Activated CD8-positive, alpha-beta T cell treated with anti-CD3 and anti-CD28 coated beads for 36 hours (primary cell): ENCODE results near the gene ZNF10. TPM values are rescaled to one million over a fixed set of nuclear protein-coding genes. Genes with fewer than 3 reads are reported as not detected.

ENCODE experiments used
- ATAC-seq: fragments of 200-7000 bp; cut with Tn5 transposase; one replicate; pipeline ENCODE4 v1.10.0; 2021; ENCODE audit warnings: mild to moderate bottlenecking, moderate library complexity
- CTCF ChIA-PET: fragments of 350-600 bp; sonication (Branson Sonifier 250); formaldehyde crosslinking; loops from one replicate; lab custom pipeline; 2021; ENCODE audit warnings: antibody characterized with exemption; lab: Charles Lee
- POLR2A ChIA-PET: fragments of 350-600 bp; sonication (Branson Sonifier 250); formaldehyde crosslinking; loops from one replicate; lab custom pipeline; 2021; ENCODE audit warnings: antibody characterized with exemption; lab: Charles Lee
- DNase-seq: peaks from one replicate; pipeline ENCODE4 v3.0.0-alpha.2; 2020
- H3K27ac Mint-ChIP-seq: one replicate; pipeline ENCODE4 v1.8.0; 2021; ENCODE audit warnings: mild to moderate bottlenecking, mixed read lengths
- H3K27me3 Mint-ChIP-seq: one replicate; pipeline ENCODE4 v1.8.0; 2021; ENCODE audit warnings: mixed read lengths
- H3K36me3 Mint-ChIP-seq: one replicate; pipeline ENCODE4 v1.8.0; 2021; ENCODE audit warnings: low read depth, mixed read lengths
- H3K4me1 Mint-ChIP-seq: one replicate; pipeline ENCODE4 v1.8.0; 2021; ENCODE audit warnings: low read depth, mixed read lengths
- H3K4me3 Mint-ChIP-seq: one replicate; pipeline ENCODE4 v1.8.0; 2021; ENCODE audit warnings: mild to moderate bottlenecking, moderate library complexity, mixed read lengths
- H3K9me3 Mint-ChIP-seq: one replicate; pipeline ENCODE4 v1.8.0; 2021; ENCODE audit warnings: mixed read lengths
- CTCF ChIP-seq: fragments of 200-600 bp; IDR thresholded peaks from one replicate; pipeline ENCODE4 v1.8.0; 2022; ENCODE audit warnings: antibody characterized with exemption, mild to moderate bottlenecking
- intact Hi-C: fragments of 100-400 bp; cut with micrococcal nuclease; formaldehyde crosslinking; loops from one replicate; pipeline ENCODE4 v1.10.0; 2022
- total RNA-seq, 2 experiments: library from RNA; stranded (reverse); gene quantifications; one replicate each; pipeline ENCODE4 v1.2.3, GENCODE V29; 2021

ZNF10 gene
- total RNA-seq, 2 experiments from 2014 or later, result 6.0 to 7.2 TPM

DNA sequence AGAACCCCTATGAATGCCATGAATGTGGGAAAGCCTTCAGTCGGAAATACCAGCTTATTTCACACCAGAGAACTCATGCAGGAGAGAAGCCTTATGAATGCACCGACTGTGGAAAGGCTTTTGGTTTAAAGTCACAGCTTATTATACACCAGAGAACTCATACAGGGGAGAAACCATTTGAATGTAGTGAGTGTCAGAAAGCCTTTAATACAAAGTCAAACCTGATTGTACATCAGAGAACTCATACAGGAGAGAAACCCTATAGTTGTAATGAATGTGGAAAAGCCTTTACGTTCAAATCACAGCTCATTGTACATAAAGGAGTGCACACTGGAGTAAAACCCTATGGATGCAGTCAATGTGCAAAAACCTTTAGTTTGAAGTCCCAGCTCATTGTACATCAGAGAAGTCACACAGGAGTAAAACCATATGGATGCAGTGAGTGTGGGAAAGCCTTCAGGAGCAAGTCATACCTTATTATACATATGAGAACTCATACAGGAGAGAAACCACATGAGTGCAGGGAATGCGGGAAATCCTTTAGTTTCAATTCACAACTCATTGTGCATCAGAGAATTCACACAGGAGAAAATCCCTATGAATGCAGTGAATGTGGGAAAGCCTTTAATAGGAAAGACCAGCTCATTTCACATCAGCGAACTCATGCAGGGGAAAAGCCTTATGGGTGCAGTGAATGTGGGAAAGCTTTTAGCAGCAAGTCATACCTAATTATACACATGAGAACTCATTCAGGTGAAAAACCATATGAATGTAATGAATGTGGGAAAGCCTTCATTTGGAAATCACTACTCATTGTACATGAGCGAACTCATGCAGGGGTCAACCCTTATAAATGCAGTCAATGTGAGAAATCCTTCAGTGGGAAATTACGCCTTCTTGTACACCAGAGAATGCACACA is 73.2 kb downstream of the ZNF10 start:
- TF ChIP-seq CTCF, result no peak
- Mint-ChIP-seq H3K27ac (no peak overlapping the region), H3K27me3 (no peaks in the 10 kb centered on the region), H3K4me3 (no peak overlapping the region), H3K9me3 (peaks cover 74% of the 10 kb centered on the region), H3K36me3 (peaks cover 69% of the 10 kb centered on the region), H3K4me1 (no peaks in the 10 kb centered on the region)
- DNase-seq (no peak), ATAC-seq (no peak)
- intact Hi-C loops, result no loop called here
- POLR2A ChIA-PET, result interaction anchor here (0.6 to 1.4 kb wide), 4 partner anchors 22 to 125 kb away, joined by 3 to 5 read pairs (median 4); partner anchors contain the start of gene ZNF268
- CTCF ChIA-PET, result no interaction called here

DNA sequence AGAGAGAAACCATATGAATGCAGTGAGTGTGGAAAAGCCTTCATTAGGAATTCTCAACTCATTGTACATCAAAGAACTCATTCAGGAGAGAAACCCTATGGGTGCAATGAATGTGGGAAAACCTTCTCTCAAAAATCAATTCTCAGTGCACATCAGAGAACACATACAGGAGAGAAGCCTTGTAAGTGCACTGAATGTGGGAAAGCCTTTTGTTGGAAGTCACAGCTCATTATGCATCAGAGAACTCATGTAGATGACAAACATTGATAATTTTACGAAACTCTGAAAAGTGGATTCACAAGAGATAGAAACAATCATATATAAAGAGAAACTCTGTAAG is 73.8 kb downstream of the ZNF10 start:
- peaks cover 75% of the 10 kb centered on the region for H3K9me3 Mint-ChIP-seq
- TF ChIP-seq CTCF, result no peak
- H3K36me3 Mint-ChIP-seq, result peaks cover 66% of the 10 kb centered on the region
- CTCF ChIA-PET, result no interaction called here
- H3K4me3 Mint-ChIP-seq, result no peak overlapping the region
- no peaks in the 10 kb centered on the region for H3K27me3 Mint-ChIP-seq
- intact Hi-C loops, result no loop called here
- POLR2A ChIA-PET, result interaction anchor here (0.6 to 1.1 kb wide), 3 partner anchors 23 to 75 kb away, joined by 3 to 4 read pairs (median 3); partner anchors contain the start of gene ZNF268
- H3K27ac Mint-ChIP-seq, result no peak overlapping the region
- no peaks in the 10 kb centered on the region for H3K4me1 Mint-ChIP-seq
- DNase-seq (no peak), ATAC-seq (no peak)

DNA sequence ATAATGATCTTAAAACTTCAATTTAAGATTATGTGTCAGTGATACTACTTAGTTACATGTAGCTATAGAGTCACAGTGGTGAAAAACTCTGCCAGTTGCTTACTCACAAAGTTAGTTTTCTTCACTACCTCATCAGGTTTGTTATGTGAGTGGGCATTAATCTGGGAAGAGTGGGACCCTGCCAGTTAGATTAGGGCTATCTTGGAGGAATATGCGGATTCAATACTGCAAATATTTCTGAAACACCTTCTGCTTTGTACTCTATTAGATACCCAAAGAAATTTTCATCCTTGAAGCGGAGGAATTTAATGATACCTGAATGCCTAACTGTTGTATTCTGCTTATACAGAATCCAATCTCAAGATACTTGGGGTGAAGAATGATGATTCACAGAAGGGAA is 76.0 kb downstream of the ZNF10 start:
- CTCF ChIA-PET, result interaction anchor here (1.1 kb wide), 1 partner anchor 25 kb away, joined by 3 read pairs; the partner anchor contains the start of gene ZNF268

More for the DNA sequence above, 76.0 kb downstream of the ZNF10 start:
- POLR2A ChIA-PET, result no interaction called here
- intact Hi-C loops, result no loop called here
- H3K4me1 Mint-ChIP-seq, result no peaks in the 10 kb centered on the region
- no peak overlapping the region for H3K4me3 Mint-ChIP-seq
- ATAC-seq (no peak), DNase-seq (no peak)
- H3K9me3 Mint-ChIP-seq, result peaks cover 66% of the 10 kb centered on the region
- peaks cover 46% of the 10 kb centered on the region for H3K36me3 Mint-ChIP-seq
- no peak for TF ChIP-seq CTCF
- no peaks in the 10 kb centered on the region for H3K27me3 Mint-ChIP-seq
- no peak overlapping the region for H3K27ac Mint-ChIP-seq

Other genes with a start within 250 kb of the ZNF10 start
- 10 to 100 TPM; 40.5 to 51.2 TPM for gene CHFR, start 243.0 kb upstream of the ZNF10 start, total RNA-seq
- gene ZNF605, start 174.3 kb upstream of the ZNF10 start, total RNA-seq, result 1 to 10 TPM; 6.4 to 6.8 TPM
- 10 to 100 TPM; 19.1 to 19.8 TPM for gene ZNF26, start 144.3 kb upstream of the ZNF10 start, total RNA-seq
- gene ZNF84, start 93.1 kb upstream of the ZNF10 start, total RNA-seq, result 10 to 100 TPM; 23.5 to 24.1 TPM
- gene ZNF140, start 49.7 kb upstream of the ZNF10 start, total RNA-seq, result 10 to 100 TPM; 10.6 to 12.3 TPM
- 1 to 10 TPM; 1.7 to 1.8 TPM for gene ZNF891, start 353 bp upstream of the ZNF10 start, total RNA-seq
- gene ZNF268, start 50.9 kb downstream of the ZNF10 start, total RNA-seq, result 10 to 100 TPM; 12.7 to 14.0 TPM
- not detected for gene ANHX, start 105.2 kb downstream of the ZNF10 start, total RNA-seq